ENCODE data around the gene CA11.

The CA11 gene

DNA sequence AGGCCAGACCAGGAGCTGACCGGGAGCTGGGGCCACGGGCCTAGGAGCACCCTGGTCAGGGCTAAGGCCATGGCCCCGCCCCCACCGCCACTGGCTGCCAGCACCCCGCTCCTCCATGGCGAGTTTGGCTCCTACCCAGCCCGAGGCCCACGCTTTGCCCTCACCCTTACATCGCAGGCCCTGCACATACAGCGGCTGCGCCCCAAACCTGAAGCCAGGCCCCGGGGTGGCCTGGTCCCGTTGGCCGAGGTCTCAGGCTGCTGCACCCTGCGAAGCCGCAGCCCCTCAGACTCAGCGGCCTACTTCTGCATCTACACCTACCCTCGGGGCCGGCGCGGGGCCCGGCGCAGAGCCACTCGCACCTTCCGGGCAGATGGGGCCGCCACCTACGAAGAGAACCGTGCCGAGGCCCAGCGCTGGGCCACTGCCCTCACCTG, 20.1 kb downstream of the CA11 start:
- TF ChIP-seq, protein P1, sequence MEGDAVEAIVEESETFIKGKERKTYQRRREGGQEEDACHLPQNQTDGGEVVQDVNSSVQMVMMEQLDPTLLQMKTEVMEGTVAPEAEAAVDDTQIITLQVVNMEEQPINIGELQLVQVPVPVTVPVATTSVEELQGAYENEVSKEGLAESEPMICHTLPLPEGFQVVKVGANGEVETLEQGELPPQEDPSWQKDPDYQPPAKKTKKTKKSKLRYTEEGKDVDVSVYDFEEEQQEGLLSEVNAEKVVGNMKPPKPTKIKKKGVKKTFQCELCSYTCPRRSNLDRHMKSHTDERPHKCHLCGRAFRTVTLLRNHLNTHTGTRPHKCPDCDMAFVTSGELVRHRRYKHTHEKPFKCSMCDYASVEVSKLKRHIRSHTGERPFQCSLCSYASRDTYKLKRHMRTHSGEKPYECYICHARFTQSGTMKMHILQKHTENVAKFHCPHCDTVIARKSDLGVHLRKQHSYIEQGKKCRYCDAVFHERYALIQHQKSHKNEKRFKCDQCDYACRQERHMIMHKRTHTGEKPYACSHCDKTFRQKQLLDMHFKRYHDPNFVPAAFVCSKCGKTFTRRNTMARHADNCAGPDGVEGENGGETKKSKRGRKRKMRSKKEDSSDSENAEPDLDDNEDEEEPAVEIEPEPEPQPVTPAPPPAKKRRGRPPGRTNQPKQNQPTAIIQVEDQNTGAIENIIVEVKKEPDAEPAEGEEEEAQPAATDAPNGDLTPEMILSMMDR (IDR thresholded peaks at IDR 0.05; ENCODE audit: unreplicated experiment in 3 of 3), result no peak
- Mint-ChIP-seq H3K9me3 (no peaks in the 10 kb centered on the region), H3K27ac (no peak overlapping the region), H3K36me3 (ENCODE audit: low read depth) (no peaks in the 10 kb centered on the region), H3K27me3 (ENCODE audit: low read depth) (no peaks in the 10 kb centered on the region), H3K4me1 (peaks cover 41% of the 10 kb centered on the region), H3K4me3 (peak overlapping the region in 1 of 3 experiments; percentile 90)

DNA sequence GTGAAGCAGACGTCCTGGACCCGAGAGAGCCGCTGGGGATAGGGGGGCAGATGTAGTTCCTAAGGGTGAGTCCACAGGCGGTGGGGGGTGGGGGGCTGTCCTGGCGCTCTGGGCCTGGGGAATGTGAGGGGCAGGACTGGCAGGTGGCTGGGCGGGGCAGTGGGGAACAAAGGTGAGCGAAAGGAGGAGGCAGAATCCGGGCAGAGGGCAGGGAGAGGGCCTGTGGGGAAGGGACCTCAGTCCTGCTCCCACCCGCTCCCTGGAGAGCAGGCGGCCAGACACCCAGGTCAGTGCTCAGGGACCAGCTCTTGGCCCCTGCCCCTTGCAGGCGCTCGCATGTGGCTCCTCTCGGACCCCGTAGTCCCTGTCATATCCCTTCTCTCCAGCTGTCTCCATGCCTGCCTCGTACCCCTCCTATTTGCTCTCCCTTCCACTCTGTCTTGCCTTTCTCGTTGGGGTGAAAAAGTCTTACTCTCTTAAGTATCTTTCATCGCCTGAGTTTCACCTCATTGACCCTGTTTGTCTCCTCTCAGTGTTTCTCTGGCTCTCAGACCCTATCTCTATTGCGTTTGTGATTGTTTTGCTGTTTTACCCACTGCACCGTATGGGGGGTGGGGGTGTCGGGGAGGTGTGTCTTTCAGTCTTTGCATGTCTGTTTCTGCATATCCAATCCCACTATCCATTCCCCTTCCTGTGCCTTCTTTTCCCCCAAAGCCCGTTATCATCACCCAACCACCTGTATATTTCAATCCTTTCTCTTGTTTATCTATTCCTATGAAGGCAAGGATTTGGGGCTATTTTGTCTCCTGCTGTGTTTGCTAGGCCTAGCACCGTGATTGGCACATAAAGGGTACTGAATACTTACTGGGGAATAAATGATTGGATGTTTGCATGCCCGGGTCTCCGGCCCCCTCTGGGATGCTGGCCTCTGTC, 20.9 kb downstream of the CA11 start:
- Mint-ChIP-seq H3K9me3 (no peaks in the 10 kb centered on the region), H3K27ac (peak overlapping the region; percentile 71 to 99 (median 76)), H3K4me3 (peak overlapping the region; percentile 87 to 90 (median 88)), H3K27me3 (ENCODE audit: low read depth) (no peaks in the 10 kb centered on the region), H3K4me1 (peaks cover 33% of the 10 kb centered on the region), H3K36me3 (ENCODE audit: low read depth) (no peaks in the 10 kb centered on the region)
- TF ChIP-seq, protein P1 (IDR thresholded peaks at IDR 0.05; ENCODE audit: unreplicated experiment in 3 of 3), result no peak

DNA sequence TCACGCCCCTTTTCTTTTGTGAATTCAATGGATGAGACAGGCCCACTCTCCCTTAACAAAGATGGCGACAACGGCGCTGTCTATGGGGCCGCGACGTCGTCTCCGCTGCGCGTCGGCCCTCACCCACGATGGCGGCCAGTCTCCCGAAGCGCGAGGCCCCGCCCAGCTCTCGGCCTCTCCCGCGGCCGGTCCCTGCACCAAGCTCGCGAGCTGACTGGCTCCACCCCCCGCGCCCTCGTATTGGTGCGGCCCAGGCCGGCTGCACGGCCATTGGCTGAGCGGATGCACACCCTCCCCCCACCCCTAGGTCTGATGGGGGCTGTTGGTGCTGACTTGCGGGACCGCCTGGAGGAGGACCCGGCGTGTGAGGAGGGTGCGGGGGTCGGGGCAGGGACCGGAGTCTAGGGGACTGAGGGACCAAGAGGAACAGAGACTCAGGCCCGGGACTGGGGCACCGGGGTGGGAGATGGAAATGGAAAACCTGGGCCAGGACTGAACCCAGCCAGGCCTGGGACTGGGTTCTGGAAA, 21.9 kb downstream of the CA11 start:
- Mint-ChIP-seq H3K36me3 (ENCODE audit: low read depth) (no peaks in the 10 kb centered on the region), H3K9me3 (no peaks in the 10 kb centered on the region), H3K27me3 (ENCODE audit: low read depth) (no peaks in the 10 kb centered on the region), H3K4me1 (peaks cover 37% of the 10 kb centered on the region), H3K4me3 (peak overlapping the region; percentile 87 to 90 (median 88)), H3K27ac (peak overlapping the region; percentile 91 to 99 (median 99))
- TF ChIP-seq, protein P1 (IDR thresholded peaks at IDR 0.05; ENCODE audit: unreplicated experiment in 3 of 3), result no peak

DNA sequence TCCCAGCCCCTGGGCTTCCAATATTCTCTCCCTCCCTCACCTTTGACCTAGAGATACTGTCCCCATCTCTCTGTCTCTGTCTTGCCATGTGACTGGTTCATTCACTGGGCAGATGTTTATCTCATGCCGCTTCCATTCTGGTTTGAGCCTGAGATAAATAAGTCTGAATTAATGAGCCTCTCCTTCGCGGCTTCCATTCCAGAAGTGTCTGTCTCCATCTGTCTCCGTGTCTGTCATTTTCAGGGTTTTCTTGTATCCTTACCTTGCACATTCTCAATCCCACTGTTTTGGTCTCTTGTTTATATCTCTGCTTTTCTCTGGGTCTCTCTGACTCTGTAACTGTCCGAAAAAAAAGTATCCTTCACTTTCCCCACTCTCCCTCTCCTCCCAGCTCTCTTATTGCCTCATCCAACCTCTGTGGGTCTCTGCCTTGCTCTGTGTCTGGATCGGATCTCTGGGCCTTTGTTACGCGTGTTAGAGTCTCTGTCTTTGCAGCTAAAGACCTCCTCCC, 22.4 kb downstream of the CA11 start:
- Mint-ChIP-seq H3K4me1 (peaks cover 39% of the 10 kb centered on the region), H3K4me3 (peak overlapping the region; percentile 87 to 90 (median 88)), H3K9me3 (no peaks in the 10 kb centered on the region), H3K27me3 (ENCODE audit: low read depth) (no peaks in the 10 kb centered on the region), H3K27ac (peak overlapping the region; percentile 91 to 99 (median 99)), H3K36me3 (ENCODE audit: low read depth) (no peaks in the 10 kb centered on the region)
- TF ChIP-seq, protein P1 (IDR thresholded peaks at IDR 0.05; ENCODE audit: unreplicated experiment in 3 of 3), result no peak

DNA sequence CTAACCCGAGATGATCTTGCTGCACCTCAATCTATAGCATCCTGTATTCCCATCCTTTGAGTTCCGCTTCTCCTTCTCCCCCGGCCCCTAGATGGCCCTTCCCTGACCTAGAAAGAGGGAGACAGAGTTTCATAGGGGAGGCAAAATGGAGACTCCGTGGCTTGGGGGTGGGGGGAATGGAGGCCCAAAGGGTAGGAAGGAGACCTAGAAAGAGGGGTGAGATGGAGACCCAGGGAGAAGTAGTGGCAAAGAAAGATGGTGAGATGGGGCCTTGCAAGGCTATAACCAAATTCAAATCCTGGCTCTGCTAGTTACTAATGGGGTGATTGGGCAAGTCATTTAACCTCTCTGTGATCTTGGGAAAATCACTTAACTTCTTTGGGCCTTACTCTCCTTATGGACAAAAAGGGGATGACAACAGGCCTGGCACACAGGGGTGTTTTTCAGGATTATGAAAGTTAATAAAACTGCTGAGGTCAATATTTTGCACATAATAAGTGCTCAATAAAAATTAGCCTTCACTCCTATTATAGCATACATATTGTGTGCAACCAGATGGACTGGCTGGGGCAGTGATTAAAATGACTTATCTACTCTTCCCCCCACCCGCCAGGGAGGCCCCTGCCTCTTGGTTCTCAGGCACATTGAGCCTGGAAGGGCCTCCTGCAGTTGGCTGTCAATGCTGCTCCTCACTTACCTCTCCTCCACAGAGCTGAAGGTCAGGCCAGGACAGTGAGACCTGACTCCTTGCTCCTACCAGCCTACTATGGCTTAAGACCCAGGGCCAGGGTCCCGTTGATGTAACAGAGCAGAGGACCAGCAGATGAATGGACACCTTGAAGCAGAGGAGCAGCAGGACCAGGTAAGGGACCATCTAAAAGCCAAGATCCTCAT, 26.0 kb downstream of the CA11 start:
- Mint-ChIP-seq H3K4me3 (peak overlapping the region; percentile 97 to 99 (median 99)), H3K9me3 (no peaks in the 10 kb centered on the region), H3K27ac (peak overlapping the region; percentile 88 to 96 (median 96)), H3K36me3 (ENCODE audit: low read depth) (peaks cover 15% of the 10 kb centered on the region), H3K27me3 (ENCODE audit: low read depth) (no peaks in the 10 kb centered on the region), H3K4me1 (peaks cover 54% of the 10 kb centered on the region)
- TF ChIP-seq, protein P1 (IDR thresholded peaks at IDR 0.05; ENCODE audit: unreplicated experiment in 3 of 3), result no peak
